GM12873 (cell line): Measurements from ENCODE around the gene PLAAT3.

Experiments
- CTCF ChIP-seq: IDR thresholded peaks from 2 replicates; pipeline ENCODE4 v1.5.1; 2012; ENCODE audit warnings: low read depth, mild to moderate bottlenecking, moderate library complexity, low read length, control low read depth; ENCODE audit not compliant: insufficient read depth; ENCODE audit errors: missing control alignments

The PLAAT3 gene

DNA sequence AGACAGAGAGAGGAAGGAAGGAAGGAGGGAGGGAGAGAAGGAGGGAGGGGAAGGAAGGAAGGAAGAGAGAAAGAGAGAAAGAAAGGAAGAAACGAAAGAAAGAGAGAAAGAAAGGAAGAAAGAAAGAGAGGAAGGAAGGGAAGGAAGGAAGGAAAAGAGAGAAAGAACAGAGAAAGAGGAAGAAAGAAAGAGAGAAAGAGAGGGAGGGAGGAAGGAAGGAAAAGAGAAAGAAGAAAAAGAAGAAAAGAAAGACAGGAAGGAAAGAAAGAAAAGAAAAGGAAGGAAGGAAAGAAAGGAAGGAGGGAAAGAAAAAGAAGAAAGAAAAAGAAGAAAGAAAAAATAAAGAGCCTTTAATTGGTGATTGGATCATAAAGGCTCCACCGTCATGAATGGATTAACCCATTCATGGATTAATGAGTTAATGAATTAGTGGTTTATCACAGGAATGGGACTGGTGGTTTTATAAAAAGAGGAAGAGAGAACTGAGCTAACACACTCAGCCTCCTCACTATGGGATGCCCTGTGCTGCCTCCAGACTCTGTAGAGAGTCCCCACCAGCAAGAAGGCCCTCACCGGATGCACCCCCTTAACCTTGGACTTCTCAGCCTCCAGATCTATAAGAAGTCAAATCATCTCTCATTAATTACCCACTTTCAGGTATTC, 42.1 kb downstream of the PLAAT3 start:
- TF ChIP-seq CTCF = no peak

DNA sequence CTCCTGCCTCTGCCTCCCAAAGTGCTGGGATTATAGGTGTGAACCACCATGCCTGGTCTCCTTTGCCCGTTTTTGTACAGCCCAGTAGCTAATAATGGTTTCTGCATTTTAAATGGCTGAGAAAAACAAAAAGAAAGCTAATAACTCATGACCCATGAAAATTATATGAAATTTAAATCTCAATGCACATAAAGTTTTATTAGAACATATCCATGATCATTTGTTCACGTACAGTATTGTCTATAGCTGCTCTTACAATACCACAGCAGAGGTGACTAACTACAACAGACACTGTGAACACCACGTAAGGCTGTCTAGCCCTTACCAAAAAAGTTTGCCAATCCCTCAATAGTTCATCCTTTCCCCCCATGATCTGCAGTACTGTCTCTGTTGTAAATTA, 44.7 kb downstream of the PLAAT3 start:
- no peak for TF ChIP-seq CTCF

GRCh38 chr11:63567044-63567840, 47.0 kb downstream of the PLAAT3 start:
- no peak for TF ChIP-seq CTCF

- TF ChIP-seq CTCF = no peak
Measured at GRCh38 chr11:63564784-63565350, 49.4 kb downstream of the PLAAT3 start.

- no peak for TF ChIP-seq CTCF
Measured at GRCh38 chr11:63564056-63564774, 50.0 kb downstream of the PLAAT3 start.

GRCh38 chr11:63563201-63564055, 50.8 kb downstream of the PLAAT3 start, which contains the start of gene PLAAT2:
Gene PLAAT2 (minus strand): TSS chr11:63563379. CDS start chr11:63563324, 55 bp downstream.
- TF ChIP-seq CTCF = no peak
